NK-92 (cell line): ENCODE data around the gene ZGPAT.
"Not testable (repeated sequence)": the region's sequence is repeated elsewhere in the genome, so short reads cannot be mapped to it uniquely, and the experiment has no call there.

Source experiments
- DNase-seq: peaks from one replicate; lab custom pipeline; 2025; ENCODE audit not compliant: unreplicated experiment; lab: John Stamatoyannopoulos, UW

ZGPAT gene

DNA sequence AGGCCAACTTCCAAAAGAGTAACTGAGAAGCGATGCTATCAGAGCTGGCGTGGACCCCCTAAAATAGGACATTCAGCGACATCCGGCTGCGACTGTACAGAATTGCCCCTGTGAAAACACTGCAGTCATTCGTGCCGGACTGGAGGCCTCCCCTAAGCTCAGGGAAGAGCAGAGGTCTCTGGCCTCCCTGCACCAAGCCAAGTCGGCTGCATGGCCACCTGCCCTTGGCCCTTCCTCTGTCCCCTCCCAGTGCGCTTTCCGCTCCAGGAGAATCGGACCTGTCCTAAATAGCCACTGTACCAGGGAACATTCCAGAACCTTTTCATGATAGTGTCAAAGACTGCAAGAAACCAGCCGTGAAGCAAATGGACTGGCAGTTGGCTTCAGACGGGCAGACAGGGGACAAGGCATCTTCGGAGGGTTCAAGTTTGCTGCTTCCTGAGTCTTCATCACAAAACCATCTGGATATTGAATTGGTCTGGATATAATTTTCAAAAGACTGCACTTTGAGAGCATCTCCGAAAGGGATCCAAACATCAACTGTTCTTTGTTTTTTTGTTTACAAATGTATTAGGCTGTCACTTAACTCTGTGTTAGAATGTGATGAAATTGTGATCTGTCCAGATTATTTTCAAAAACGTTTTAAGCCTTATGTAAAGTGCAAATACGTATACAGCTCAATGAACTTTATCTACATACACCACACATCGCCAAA is 48.3 kb downstream of the ZGPAT start:
- no peak for DNase-seq

DNA sequence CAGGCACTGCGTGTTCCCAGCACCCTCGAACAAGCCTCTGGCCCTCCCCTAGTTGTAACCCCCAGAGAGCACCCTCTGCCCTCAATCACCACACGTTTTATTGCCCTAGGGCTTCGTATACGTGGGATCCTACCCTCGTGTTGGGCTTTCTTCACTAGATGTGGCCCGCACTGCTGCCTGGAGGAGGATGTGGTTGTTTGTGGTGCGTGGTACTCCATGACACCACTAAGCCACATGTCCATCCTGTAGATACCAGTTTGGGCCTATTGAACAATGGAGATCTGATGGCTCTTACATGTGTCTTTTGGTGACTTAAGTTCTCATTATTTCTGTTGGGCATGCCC is 48.8 kb downstream of the ZGPAT start:
- no peak for DNase-seq

DNA sequence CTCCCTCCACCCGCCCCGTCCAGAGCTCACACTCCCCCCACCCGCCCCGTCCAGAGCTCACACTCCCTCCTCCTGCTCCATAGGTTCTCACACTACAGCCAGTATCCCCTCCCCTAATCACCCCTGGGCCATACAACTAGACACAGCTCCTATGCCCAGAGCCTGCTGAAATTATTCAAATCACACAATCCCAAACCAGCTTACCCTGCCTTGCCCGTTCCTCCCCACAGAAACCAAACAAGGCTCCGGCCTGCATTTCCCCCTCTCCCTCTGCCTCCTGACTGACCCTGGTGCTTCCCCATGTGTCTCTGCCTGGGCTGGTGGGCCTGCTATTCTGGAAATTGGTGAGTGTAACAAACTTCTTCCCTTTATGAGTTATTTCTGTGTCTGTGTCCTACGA is 50.3 kb downstream of the ZGPAT start:
- DNase-seq = no peak

DNA sequence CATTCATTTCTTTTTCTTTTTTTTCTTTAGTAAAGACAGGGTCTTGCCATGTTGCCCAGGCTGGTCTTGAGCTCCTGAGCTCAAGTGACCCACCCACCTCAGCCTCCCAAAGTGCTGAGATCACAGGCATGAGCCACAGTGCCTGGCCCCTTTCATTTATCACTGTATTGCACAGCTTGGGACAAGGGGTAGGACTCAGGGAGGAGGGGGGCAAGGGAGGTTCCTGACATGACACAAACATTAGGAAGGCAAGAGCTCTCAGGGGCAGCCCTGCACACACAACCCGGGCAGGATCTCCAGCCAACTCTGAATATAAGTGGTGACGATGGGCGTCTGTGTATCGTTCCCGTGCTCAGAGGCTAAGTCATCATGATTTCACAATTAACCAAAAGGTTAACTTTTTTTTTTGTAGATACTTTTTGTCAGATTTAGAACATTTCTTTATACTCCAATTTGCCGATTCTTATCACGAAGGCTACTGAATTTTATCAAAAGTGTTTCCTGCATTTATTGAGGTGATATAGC is 51.6 kb downstream of the ZGPAT start:
- no peak for DNase-seq

DNA sequence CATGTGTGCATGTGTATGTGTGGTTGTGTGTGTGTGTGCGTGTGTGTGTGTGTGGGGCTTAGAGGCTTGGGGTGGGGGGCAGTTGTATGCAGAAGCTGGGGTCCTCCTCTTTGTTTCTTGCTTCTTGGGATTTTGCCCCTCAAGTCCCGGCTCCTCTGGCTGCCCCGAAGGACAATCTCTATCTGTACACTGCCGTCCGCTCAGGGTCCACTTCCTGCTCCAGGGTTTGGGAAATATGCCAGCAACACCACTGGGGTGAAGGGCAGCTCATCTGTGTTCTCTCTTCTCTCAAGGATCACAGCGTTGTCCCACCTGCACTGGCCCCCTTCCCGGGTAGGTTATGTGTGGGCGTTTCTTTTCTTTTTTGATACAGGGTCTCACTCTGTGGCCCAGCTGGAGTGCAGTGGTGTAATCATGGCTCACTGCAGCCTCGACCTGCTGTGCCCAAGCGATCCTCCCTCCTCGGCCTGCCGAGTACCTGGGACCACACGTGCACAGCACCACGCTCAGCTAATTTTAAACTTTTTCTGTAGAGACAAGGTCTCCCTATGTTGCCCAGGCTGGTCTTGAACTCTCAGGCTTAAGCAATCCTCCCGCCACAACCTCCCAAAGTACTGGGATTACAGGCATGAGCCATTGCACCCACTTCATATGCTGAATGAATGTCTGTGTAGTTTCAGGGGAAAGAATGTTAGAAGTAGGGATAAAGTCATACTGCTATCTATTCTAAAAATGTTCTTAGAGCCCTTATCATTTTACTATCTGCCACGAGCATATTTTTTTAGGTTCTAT is 57.4 kb downstream of the ZGPAT start:
- no peak for DNase-seq

DNA sequence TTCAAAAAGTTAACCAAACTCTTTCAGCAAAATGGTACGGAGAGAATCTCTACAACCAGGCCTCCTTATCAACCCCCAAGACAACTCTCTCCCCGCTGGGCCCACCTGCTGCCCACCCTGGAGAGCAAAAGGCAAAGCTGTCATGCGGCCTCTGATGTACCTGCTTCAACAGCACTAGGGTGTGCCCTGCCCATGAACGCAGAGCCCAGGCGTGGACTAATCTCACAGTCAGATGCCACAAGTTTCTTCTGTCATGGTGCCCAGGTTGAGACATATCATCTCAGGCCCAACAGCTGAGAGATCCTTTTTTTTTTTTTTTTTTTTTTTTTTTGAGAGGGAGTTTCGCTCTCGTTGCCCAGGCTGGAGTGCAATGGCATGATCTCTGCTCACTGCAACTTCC is 58.1 kb downstream of the ZGPAT start:
- DNase-seq = no peak

DNA sequence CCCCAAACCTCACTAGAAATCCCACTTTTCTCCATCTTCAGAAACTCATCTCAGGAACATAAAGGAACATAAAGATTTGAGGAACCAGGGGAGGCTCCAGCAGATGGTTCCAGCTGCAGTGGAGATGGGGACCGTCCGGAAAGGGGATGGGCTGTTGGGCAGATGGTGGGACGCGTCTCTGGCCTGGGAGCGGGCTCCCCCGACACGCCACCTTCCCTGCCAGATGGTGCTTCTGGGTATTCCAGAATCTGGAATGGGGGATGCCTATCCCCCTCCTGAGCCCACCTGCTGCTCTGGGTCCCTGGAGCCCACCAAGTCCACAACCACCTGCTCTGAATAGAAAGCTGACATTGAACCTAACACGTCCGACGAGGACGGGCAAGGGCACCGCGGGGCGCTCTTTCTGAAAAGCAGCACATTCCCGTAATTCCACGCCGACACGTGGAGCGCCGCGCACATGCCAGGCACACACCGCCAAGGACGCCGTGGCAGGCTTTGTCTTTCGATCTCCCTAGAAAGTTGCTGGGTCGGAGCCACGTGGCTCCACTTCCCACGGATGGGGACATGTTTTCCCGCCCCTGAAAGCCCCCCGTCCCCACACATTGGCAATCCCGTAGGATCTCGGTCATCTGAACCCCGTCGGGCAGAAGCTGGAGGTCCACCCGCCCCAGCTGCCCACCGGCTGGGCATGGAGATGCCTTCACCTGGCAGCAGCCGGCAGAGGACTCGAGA is 59.0 kb downstream of the ZGPAT start:
- no peak for DNase-seq

DNA sequence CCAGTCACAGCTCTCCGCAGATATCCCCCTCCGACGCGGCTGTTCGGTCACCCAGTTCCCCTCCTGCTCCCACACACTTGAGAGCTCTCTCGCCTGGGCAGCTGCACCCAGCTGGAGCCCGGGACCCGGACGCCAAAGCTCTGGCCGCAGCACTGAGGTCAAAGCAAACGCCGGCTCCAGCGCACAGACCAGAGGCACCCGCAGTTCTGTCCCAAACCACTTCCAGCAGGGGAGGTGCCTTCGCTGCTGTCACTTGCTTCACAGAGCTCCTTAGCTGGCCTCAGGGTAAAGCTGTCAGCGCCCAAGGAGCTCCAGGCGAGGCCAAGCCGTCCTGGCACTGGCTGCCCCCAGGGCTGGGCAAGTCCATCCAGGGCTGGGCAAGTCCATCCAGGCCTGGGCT is 59.6 kb downstream of the ZGPAT start:
- no peak for DNase-seq

DNA sequence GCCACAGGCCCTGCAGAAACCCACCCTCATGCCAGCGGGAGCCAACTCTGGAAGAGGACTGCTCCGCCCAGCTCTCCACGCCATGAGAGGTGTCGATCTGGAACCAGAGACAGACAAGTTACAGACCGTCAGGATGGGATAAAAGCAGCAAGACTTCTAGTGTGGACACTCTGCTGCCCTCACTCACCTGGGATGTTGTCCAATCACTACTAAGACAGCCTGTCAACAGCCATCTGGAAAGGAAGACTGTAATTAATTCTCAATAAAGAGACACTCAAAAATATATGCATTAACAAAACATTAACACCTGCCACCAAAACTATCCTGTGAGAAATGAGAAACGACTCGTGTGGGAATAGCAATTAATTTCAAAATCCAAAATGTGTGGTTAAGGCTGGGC is 60.0 kb downstream of the ZGPAT start:
- DNase-seq = no peak

DNA sequence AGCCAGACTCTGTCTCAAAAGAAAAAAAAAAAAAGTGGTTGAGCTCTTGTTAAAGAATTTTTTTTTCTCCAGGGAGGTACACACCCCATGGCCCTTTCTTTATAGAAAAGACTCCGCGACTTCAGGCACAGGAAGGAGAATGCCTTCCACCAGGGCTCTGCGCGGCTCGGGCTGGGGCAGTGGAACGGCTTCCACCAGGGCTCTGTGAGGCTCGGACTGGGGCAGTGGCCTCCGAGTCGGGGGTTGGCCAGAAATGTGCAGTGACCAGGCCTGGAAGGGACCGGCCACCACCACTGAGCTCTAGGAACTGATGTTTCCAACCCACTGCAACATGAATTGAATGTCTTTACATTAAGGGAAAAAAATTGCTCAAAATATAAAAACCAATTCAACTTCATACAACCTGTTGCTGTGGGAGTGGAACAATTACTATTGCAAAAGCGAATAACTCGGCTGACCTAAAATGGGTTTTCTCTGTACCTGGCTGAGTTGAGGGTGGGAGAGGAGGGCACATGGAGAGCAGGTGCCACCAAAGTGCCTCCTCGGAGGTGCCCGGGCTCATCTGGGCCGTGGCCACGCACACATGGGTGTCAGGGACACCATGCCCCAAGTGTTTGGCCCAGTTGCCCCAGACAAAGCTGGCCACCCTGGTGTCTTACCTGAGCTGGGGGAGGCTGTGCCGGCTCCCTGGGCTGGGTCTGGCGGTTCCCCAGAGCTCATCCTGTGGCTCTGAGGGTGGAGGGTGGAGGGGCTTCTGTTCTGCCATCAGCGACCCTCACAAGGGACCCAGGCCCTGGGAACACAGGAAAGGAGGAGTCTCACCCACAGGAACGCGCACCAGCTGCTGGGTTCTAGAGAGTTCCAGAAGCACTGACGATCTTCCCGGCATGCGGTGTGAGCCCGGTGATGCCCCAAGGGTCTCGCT is 61.0 kb downstream of the ZGPAT start:
- DNase-seq = no peak

DNA sequence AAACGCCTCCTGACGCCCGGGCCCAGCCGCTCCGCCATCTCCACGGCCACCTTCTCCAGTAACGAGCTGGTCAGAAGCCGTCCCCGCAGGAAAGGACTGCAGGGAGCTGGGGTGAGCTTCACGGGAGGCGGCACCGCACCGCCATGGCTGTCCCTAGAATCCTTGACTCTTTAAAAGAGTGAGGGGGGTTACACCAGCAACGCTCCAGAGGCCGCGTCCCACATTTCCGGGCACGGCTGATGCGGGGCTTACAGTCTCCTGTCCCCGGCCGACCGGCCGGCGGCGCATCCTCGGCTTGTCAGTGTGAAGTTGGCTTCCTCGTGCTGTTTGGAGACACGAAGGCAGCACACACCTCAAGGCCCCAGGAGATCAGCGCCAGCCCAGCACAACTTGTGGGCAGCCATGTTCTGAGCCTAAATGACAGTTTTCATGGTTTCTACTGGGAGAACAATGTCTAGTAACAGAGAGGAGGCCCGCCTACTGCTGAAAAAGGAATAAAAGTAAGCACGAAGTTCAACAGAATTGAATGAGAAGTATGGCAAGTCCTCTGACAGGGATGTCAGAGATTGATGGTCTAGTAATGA is 62.1 kb downstream of the ZGPAT start:
- DNase-seq = no peak

DNA sequence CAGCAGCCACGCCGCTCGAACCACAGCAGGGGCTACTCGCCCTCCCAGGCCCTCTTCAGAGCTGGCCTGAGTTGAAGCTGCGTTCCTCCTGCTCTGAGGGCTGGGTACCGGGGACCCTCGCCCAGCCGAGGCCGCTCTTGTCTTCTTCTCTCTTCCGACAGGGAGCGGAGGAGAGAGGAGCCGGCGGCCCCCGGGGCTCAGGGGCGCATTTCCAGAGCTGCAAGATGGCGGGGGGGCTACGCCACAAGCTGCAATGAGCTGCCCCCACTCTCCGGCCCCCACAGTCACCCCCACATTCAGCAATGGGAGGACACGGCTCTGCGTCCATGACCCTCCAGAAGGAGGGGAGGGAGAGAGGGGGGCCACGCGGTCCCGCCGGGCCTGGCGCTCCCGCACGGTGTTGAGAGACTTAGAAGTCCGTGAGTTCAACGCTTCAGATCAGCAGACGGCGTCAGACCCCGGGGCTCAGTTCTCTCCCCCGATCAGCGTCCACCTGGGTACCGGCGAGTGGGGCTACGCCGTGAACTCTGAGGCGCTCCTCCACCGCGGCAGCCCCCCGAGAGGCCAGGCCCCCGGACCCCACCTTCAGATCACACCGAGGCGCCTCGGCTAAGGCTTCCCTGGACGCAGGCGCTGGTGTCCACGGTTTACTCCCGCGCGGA is 63.3 kb downstream of the ZGPAT start:
- no peak for DNase-seq

DNA sequence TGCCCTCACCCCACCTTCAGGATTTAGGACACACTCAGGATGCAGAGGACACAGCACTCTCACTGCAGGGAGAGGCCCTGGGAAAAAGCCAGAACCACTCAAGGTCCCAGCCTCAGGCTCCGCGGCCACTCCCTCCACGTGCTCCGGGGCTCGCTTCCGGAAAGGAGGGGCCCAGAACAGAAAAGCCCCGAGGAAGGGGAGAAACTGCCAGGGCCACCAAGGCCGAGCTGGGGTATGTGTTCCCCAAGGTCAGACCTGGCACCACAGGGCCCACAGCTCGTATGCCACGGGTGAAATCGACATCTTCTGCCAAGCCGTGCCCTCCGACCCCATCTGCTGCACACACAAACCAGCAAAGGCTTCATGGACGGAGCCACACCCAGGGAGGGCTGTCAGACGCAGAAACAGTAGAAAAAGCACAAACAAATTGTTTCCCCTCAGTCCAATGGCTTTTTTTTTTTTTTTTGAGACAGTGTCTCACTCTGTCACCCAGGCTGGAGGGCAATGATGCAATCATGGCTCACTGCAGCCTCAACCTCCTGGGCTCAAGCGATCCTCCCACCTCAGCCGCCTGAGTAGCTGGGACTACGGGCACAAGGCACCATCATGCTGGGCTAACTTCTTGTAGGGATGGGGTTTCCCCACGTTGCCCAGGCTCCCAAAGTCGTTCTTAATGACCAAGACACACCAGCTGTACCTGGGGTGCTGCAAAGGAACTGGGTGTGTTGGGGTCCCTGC is 65.1 kb downstream of the ZGPAT start:
- DNase-seq = no peak

DNA sequence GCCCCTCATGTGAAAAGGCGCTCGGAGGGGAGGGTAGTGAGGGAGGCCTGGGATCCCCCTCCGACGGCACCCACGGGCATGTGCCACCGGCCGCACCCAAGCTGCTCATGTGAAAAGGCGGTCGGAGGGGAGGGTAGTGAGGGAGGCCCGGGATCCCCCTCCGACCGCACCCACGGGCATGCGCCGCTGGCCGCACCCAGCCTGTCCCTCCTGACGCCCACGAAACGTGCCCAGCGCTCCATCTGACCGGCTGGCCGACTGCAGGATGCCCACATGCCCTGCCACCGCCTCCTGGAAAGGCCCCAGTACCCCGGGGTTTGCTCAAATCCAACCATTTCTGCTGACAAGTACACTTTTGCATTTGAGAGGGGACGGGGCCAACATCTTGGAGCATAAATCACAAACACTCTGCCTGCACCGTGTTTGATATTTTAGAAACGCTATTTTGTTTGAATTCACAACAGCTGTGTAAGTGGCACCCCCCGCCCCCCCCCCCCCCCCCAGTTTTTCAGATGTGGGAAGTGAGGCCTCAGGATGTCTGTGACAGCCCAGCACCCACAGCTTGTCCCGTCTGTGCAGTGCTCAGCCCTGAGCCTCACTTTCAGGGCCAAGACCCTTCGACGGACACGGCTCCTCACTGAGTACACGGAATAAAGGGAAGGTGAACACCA is 65.9 kb downstream of the ZGPAT start:
- no peak for DNase-seq

DNA sequence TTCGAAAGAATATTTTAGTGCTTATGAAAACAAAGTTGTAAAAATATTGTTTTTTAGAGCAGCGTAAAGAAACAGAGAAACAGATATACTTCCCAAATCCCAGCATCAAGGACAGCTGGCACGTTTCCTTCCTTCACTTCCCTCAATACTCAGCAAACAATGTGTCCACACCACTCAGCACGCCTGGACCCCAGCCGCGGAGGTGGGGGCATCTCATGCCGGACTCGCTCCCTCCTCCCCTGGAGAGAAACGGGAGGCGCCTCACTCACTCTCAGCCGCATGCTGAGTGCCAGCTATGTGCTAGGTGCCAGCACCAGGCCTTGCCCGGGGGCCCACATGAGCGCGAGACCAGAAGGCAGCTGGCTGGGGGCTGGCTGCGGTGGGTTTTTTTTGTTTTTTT is 66.5 kb downstream of the ZGPAT start:
- no peak for DNase-seq

DNA sequence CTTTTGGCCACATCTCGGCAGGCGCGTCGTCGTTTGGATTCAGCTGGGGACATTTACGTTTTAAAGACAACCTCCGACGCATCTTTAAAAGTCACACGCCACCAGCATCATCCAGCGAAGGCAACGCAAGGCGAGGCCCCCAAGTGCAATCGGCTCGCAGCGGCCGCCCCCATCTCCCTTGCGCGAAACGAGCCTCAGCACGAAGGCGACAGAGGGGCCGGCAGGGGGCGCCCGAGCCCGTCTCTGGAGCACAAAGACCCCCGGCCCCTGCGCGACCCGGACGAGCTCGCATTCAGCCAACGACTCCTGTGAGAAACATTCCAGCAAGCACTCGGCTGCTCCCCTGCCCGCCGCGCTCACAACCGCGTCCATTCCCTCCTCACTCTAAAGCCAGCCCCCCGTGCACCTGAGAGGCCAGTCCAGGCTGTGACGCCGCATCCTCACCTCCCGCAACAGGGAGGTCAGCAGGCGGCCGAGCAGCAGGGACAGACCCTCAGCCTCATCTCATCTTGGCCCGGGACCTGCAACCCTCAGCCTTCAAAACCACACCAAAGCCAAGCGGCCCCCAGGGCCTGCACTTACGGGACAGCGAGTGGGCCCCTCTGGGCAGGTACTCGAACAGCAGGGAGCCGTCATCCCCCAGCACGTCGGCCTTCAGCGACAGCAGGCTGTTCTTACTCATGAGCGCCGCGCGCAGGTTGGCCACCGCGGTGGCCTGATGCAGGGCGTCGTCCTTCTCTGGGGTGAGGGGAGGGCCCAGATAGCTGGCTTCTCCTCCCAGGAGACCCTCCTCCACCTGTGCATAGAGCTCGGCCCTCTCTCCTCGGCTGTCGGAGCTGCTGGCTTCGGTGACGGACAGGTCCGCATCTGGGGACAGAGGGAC is 67.5 kb downstream of the ZGPAT start:
- DNase-seq = no peak

DNA sequence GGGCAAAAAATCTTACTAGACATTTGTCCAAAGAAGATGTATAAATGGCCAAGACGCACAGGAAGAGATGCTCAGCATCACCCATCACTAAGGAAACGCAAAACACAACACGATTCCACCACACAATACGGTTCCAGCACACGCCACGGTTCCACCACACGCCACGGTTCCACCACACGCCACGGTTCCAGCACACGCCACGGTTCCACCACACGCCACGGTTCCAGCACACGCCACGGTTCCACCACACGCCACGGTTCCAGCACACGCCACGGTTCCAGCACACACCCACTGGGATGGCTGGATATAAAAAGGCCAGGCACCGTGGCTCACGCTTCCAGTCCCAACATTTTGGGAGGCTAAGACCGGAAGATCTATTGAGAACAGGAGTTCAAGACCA is 69.0 kb downstream of the ZGPAT start:
- not testable (repeated sequence) for DNase-seq

DNA sequence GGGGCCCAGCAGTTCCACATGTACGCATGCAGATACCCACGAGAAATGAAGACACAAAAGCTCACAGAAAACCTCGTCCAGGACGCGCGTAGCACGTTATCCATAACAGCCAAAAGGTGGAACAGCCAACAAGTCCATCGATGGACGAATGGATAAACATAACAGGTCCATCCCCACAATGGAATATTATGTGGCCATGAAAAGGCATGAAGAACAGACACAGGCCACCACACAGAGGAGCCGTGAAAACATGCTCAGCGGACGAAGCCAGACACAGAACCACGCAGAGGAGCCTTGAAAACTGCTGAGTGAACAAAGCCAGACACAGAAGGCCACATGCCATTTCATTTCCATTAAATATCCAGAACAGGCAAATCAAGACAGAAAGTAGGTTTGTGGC is 69.8 kb downstream of the ZGPAT start:
- DNase-seq = no peak
